IgD-negative memory B cell (primary cell): ENCODE results near the gene LPP. TPM values are rescaled to one million over a fixed set of nuclear protein-coding genes. Genes with fewer than 3 reads are reported as not detected.

Experiments used
- H3K27ac Mint-ChIP-seq, 3 donors: one replicate each; pipeline ENCODE4 v1.8.0; 2020 to 2022; ENCODE audit warnings: mild to moderate bottlenecking in 3 of 3, mixed read lengths in 3 of 3, moderate library complexity in 1 of 3
- H3K27me3 Mint-ChIP-seq: one replicate; pipeline ENCODE4 v1.8.0; 2021; ENCODE audit warnings: mixed read lengths
- H3K36me3 Mint-ChIP-seq: one replicate; pipeline ENCODE4 v1.8.0; 2020; ENCODE audit warnings: mild to moderate bottlenecking, mixed read lengths
- H3K4me1 Mint-ChIP-seq, 3 donors: one replicate each; pipeline ENCODE4 v1.8.0; 2020 to 2022; ENCODE audit warnings: mixed read lengths in 3 of 3, mild to moderate bottlenecking in 1 of 3
- H3K4me3 Mint-ChIP-seq, 4 donors: one replicate each; pipeline ENCODE4 v1.8.0; 2020 to 2022; ENCODE audit warnings: mild to moderate bottlenecking in 4 of 4, mixed read lengths in 4 of 4, moderate library complexity in 3 of 4
- H3K9me3 Mint-ChIP-seq, 3 donors: one replicate each; pipeline ENCODE4 v1.8.0; 2020 to 2021; ENCODE audit warnings: mixed read lengths in 3 of 3, mild to moderate bottlenecking in 1 of 3
- polyA plus RNA-seq: library from polyadenylated mRNA; unstranded; fragments of 300-500 nt; fragmentation: Illumina TruSeq; gene quantifications from one replicate; pipeline ENCODE4 v1.2.3, GENCODE V29; 2021

The LPP gene
- polyA plus RNA-seq, 1 donor from 2014 or later = 29.2 TPM

GRCh38 chr3:188507244-188507720 lies 353.3 kb downstream of the LPP start:
- peaks cover 18 to 52% (median 25%) of the 10 kb centered on the region in 3 donors for H3K4me1 Mint-ChIP-seq
- H3K4me3 Mint-ChIP-seq = peak overlapping the region in 2 of 4 donors; percentile 10 to 60
- H3K36me3 Mint-ChIP-seq = peaks cover 8% of the 10 kb centered on the region

GRCh38 chr3:188508454-188508853 lies 354.5 kb downstream of the LPP start:
- H3K27ac Mint-ChIP-seq = no peak overlapping the region
- peaks cover 2 to 22% (median 14%) of the 10 kb centered on the region in 3 donors for H3K9me3 Mint-ChIP-seq
- H3K4me1 Mint-ChIP-seq = peaks cover 18 to 57% (median 25%) of the 10 kb centered on the region in 3 donors
- no peak overlapping the region for H3K4me3 Mint-ChIP-seq
- H3K27me3 Mint-ChIP-seq = no peaks in the 10 kb centered on the region
- H3K36me3 Mint-ChIP-seq = peaks cover 7% of the 10 kb centered on the region

More at GRCh38 chr3:188507244-188507720, 353.3 kb downstream of the LPP start:
- H3K9me3 Mint-ChIP-seq = peaks cover 2 to 27% (median 16%) of the 10 kb centered on the region in 3 donors
- no peak overlapping the region for H3K27ac Mint-ChIP-seq
- H3K27me3 Mint-ChIP-seq = no peaks in the 10 kb centered on the region

GRCh38 chr3:188509316-188509715 lies 355.4 kb downstream of the LPP start:
- no peak overlapping the region for H3K4me3 Mint-ChIP-seq
- H3K36me3 Mint-ChIP-seq = peaks cover 3% of the 10 kb centered on the region
- no peak overlapping the region for H3K27ac Mint-ChIP-seq
- peaks cover 2 to 14% (median 5%) of the 10 kb centered on the region in 3 donors for H3K9me3 Mint-ChIP-seq
- H3K27me3 Mint-ChIP-seq = no peaks in the 10 kb centered on the region
- H3K4me1 Mint-ChIP-seq = peaks cover 20 to 58% (median 27%) of the 10 kb centered on the region in 3 donors

- Mint-ChIP-seq H3K27me3 (no peaks in the 10 kb centered on the region), H3K27ac (no peak overlapping the region), H3K9me3 (peaks cover 0 to 9% (median 0%) of the 10 kb centered on the region in 3 donors), H3K4me1 (peaks cover 18 to 54% (median 24%) of the 10 kb centered on the region in 3 donors), H3K36me3 (peaks cover 3% of the 10 kb centered on the region), H3K4me3 (no peak overlapping the region)
Measured at GRCh38 chr3:188510366-188510765, 356.4 kb downstream of the LPP start.

- Mint-ChIP-seq H3K27ac (peak overlapping the region in 1 of 3 donors; percentile 59), H3K4me3 (no peak overlapping the region), H3K4me1 (peaks cover 5 to 31% (median 9%) of the 10 kb centered on the region in 3 donors), H3K36me3 (peaks cover 10% of the 10 kb centered on the region), H3K27me3 (no peaks in the 10 kb centered on the region), H3K9me3 (no peaks in the 10 kb centered on the region)
Measured at GRCh38 chr3:188513662-188514328, 359.8 kb downstream of the LPP start.

- Mint-ChIP-seq H3K4me1 (peaks cover 2 to 15% (median 5%) of the 10 kb centered on the region in 3 donors), H3K4me3 (no peak overlapping the region), H3K27ac (no peak overlapping the region), H3K27me3 (no peaks in the 10 kb centered on the region), H3K9me3 (peaks cover 0 to 2% (median 0%) of the 10 kb centered on the region in 3 donors), H3K36me3 (peaks cover 10% of the 10 kb centered on the region)
Measured at GRCh38 chr3:188516515-188516914, 362.6 kb downstream of the LPP start.

- Mint-ChIP-seq H3K27me3 (no peaks in the 10 kb centered on the region), H3K4me3 (no peak overlapping the region), H3K9me3 (peaks cover 0 to 2% (median 0%) of the 10 kb centered on the region in 3 donors), H3K4me1 (peaks cover 2 to 5% (median 5%) of the 10 kb centered on the region in 3 donors), H3K27ac (no peak overlapping the region), H3K36me3 (peaks cover 10% of the 10 kb centered on the region)
Measured at GRCh38 chr3:188518416-188518815, 364.5 kb downstream of the LPP start.

GRCh38 chr3:188518835-188519452 lies 365.0 kb downstream of the LPP start:
- Mint-ChIP-seq H3K4me1 (peaks cover 2 to 3% (median 3%) of the 10 kb centered on the region in 3 donors), H3K4me3 (no peak overlapping the region), H3K27me3 (no peaks in the 10 kb centered on the region), H3K9me3 (peaks cover 0 to 2% (median 0%) of the 10 kb centered on the region in 3 donors), H3K36me3 (peaks cover 13% of the 10 kb centered on the region), H3K27ac (no peak overlapping the region)

GRCh38 chr3:188520466-188520865 lies 366.5 kb downstream of the LPP start:
- Mint-ChIP-seq H3K4me3 (no peak overlapping the region), H3K9me3 (peaks cover 0 to 2% (median 0%) of the 10 kb centered on the region in 3 donors)

GRCh38 chr3:188522115-188522514 lies 368.2 kb downstream of the LPP start:
- no peaks in the 10 kb centered on the region for H3K27me3 Mint-ChIP-seq
- H3K27ac Mint-ChIP-seq = no peak overlapping the region
- H3K4me3 Mint-ChIP-seq = no peak overlapping the region
- peaks cover 0 to 14% (median 8%) of the 10 kb centered on the region in 3 donors for H3K4me1 Mint-ChIP-seq
- peaks cover 0 to 2% (median 0%) of the 10 kb centered on the region in 3 donors for H3K9me3 Mint-ChIP-seq
- H3K36me3 Mint-ChIP-seq = peaks cover 19% of the 10 kb centered on the region

More at GRCh38 chr3:188520466-188520865, 366.5 kb downstream of the LPP start:
- no peaks in the 10 kb centered on the region for H3K27me3 Mint-ChIP-seq
- peaks cover 14% of the 10 kb centered on the region for H3K36me3 Mint-ChIP-seq
- no peak overlapping the region for H3K27ac Mint-ChIP-seq
- H3K4me1 Mint-ChIP-seq = peaks cover 0 to 5% (median 3%) of the 10 kb centered on the region in 3 donors

- H3K9me3 Mint-ChIP-seq = peaks cover 0 to 2% (median 0%) of the 10 kb centered on the region in 3 donors
- no peak overlapping the region for H3K27ac Mint-ChIP-seq
- H3K36me3 Mint-ChIP-seq = peaks cover 16% of the 10 kb centered on the region
- no peak overlapping the region for H3K4me3 Mint-ChIP-seq
- H3K4me1 Mint-ChIP-seq = peaks cover 0 to 14% (median 10%) of the 10 kb centered on the region in 3 donors
- no peaks in the 10 kb centered on the region for H3K27me3 Mint-ChIP-seq
Measured at GRCh38 chr3:188523291-188523690, 369.3 kb downstream of the LPP start.

GRCh38 chr3:188524052-188524451 lies 370.1 kb downstream of the LPP start:
- H3K4me1 Mint-ChIP-seq = peaks cover 0 to 14% (median 10%) of the 10 kb centered on the region in 3 donors
- H3K9me3 Mint-ChIP-seq = peaks cover 0 to 2% (median 0%) of the 10 kb centered on the region in 3 donors
- H3K27me3 Mint-ChIP-seq = no peaks in the 10 kb centered on the region
- peaks cover 12% of the 10 kb centered on the region for H3K36me3 Mint-ChIP-seq
- no peak overlapping the region for H3K27ac Mint-ChIP-seq
- H3K4me3 Mint-ChIP-seq = no peak overlapping the region

- Mint-ChIP-seq H3K4me3 (no peak overlapping the region), H3K4me1 (peaks cover 0 to 21% (median 9%) of the 10 kb centered on the region in 3 donors), H3K27ac (peak overlapping the region in 1 of 3 donors; percentile 9), H3K9me3 (no peaks in the 10 kb centered on the region), H3K27me3 (no peaks in the 10 kb centered on the region), H3K36me3 (peaks cover 10% of the 10 kb centered on the region)
Measured at GRCh38 chr3:188526057-188526456, 372.1 kb downstream of the LPP start.

GRCh38 chr3:188527389-188527788 lies 373.4 kb downstream of the LPP start:
- Mint-ChIP-seq H3K9me3 (no peaks in the 10 kb centered on the region), H3K27me3 (no peaks in the 10 kb centered on the region), H3K27ac (no peak overlapping the region), H3K4me1 (peaks cover 0 to 21% (median 9%) of the 10 kb centered on the region in 3 donors), H3K36me3 (peaks cover 12% of the 10 kb centered on the region), H3K4me3 (peak overlapping the region in 1 of 4 donors; percentile 44)

GRCh38 chr3:188528396-188528795 lies 374.4 kb downstream of the LPP start:
- H3K4me1 Mint-ChIP-seq = peaks cover 5 to 21% (median 9%) of the 10 kb centered on the region in 3 donors
- H3K27me3 Mint-ChIP-seq = no peaks in the 10 kb centered on the region
- H3K36me3 Mint-ChIP-seq = peaks cover 12% of the 10 kb centered on the region
- no peak overlapping the region for H3K27ac Mint-ChIP-seq
- no peak overlapping the region for H3K4me3 Mint-ChIP-seq
- H3K9me3 Mint-ChIP-seq = peaks cover 0 to 1% (median 0%) of the 10 kb centered on the region in 3 donors
